Measurements from ENCODE around the gene POU2F3.

GRCh38 chr11:120298461-120298860, 58.5 kb downstream of the POU2F3 start:
- TF ChIP-seq TAF1 (IDR thresholded peaks at IDR 0.05; ENCODE audit: borderline replicate concordance, insufficient read depth, low read length) = no peak
- TF ChIP-seq POLR2AphosphoS5 (IDR thresholded peaks at IDR 0.05; ENCODE audit: low read depth, low read length) = no peak
